RWPE2 (cell line): ENCODE measurements around the gene SPOUT1.

Experiments used
- ATAC-seq: fragments of 200-7000 bp; cut with Tn5 transposase; 3 replicates; pipeline ENCODE4 v1.9.1; 2021; ENCODE audit warnings: low read depth
- DNase-seq: peaks from one replicate; pipeline ENCODE4 v3.0.0-alpha.2; 2020; ENCODE audit warnings: low spot score
- H3K27ac ChIP-seq: fragments of 450-650 bp; 2 replicates; pipeline ENCODE4 v1.5.1; 2017; ENCODE audit warnings: mild to moderate bottlenecking; ENCODE audit not compliant: poor library complexity, severe bottlenecking
- H3K27me3 ChIP-seq: fragments of 250-450 bp; sonication (Bioruptor Pico); 2 replicates; pipeline ENCODE4 v1.5.1; 2021; ENCODE audit warnings: mild to moderate bottlenecking, moderate library complexity; ENCODE audit not compliant: insufficient read depth, poor library complexity, severe bottlenecking
- H3K36me3 ChIP-seq: fragments of 250-450 bp; sonication (Bioruptor Pico); 2 replicates; pipeline ENCODE4 v1.5.1; 2020; ENCODE audit warnings: low read depth, mild to moderate bottlenecking, moderate library complexity
- H3K4me1 ChIP-seq: fragments of 250-450 bp; sonication (Bioruptor Pico); 2 replicates; pipeline ENCODE4 v1.5.1; 2021; ENCODE audit warnings: mild to moderate bottlenecking, moderate library complexity; ENCODE audit not compliant: insufficient read depth, poor library complexity, severe bottlenecking
- H3K4me3 ChIP-seq: fragments of 250-450 bp; sonication (Bioruptor Pico); 2 replicates; pipeline ENCODE4 v1.5.1; 2021; ENCODE audit warnings: mild to moderate bottlenecking, moderate library complexity; ENCODE audit not compliant: severe bottlenecking
- H3K9me3 ChIP-seq: fragments of 250-450 bp; sonication (Bioruptor Pico); 2 replicates; pipeline ENCODE4 v1.5.1; 2021; ENCODE audit warnings: mild to moderate bottlenecking, moderate library complexity; ENCODE audit not compliant: severe bottlenecking
- CTCF ChIP-seq: fragments of 450-650 bp; IDR thresholded peaks from one replicate; pipeline ENCODE4 v1.5.1; 2017; ENCODE audit warnings: mild to moderate bottlenecking, moderate library complexity; ENCODE audit not compliant: poor library complexity, severe bottlenecking

SPOUT1 gene

GRCh38 chr9:128809036-128809599, 20.5 kb downstream of the SPOUT1 start:
- Histone ChIP-seq H3K27ac (no peak overlapping the region), H3K4me1 (no peaks in the 10 kb centered on the region), H3K4me3 (no peak overlapping the region), H3K9me3 (no peaks in the 10 kb centered on the region), H3K27me3 (no peaks in the 10 kb centered on the region), H3K36me3 (peaks cover 20% of the 10 kb centered on the region)
- ATAC-seq (no peak), DNase-seq (no peak)
- no peak for TF ChIP-seq CTCF

- DNase-seq, result no peak
- H3K4me1 ChIP-seq, result no peaks in the 10 kb centered on the region
These were observed 21.1 kb downstream of the SPOUT1 start for GRCh38 chr9:128808543-128808942.

GRCh38 chr9:128807827-128808226, 21.8 kb downstream of the SPOUT1 start:
- ATAC-seq (no peak), DNase-seq (no peak)
- no peaks in the 10 kb centered on the region for H3K9me3 ChIP-seq
- H3K27ac ChIP-seq, result no peak overlapping the region
- no peaks in the 10 kb centered on the region for H3K27me3 ChIP-seq
- no peaks in the 10 kb centered on the region for H3K4me1 ChIP-seq
- peaks cover 27% of the 10 kb centered on the region for H3K36me3 ChIP-seq
- no peak overlapping the region for H3K4me3 ChIP-seq
- no peak for TF ChIP-seq CTCF

More at GRCh38 chr9:128808543-128808942, 21.1 kb downstream of the SPOUT1 start:
- no peaks in the 10 kb centered on the region for H3K27me3 ChIP-seq
- peak; percentile 11; the same call in 1 of the 3 replicates for ATAC-seq
- H3K36me3 ChIP-seq, result peaks cover 23% of the 10 kb centered on the region
- no peak for TF ChIP-seq CTCF
- H3K27ac ChIP-seq, result no peak overlapping the region
- H3K9me3 ChIP-seq, result no peaks in the 10 kb centered on the region
- H3K4me3 ChIP-seq, result no peak overlapping the region

GRCh38 chr9:128805661-128806060, 23.9 kb downstream of the SPOUT1 start:
- Histone ChIP-seq H3K27me3 (no peaks in the 10 kb centered on the region), H3K27ac (no peak overlapping the region), H3K9me3 (no peaks in the 10 kb centered on the region), H3K4me3 (no peak overlapping the region), H3K4me1 (no peaks in the 10 kb centered on the region), H3K36me3 (peaks cover 38% of the 10 kb centered on the region)
- ATAC-seq, result no peak
- DNase-seq, result no peak
- no peak for TF ChIP-seq CTCF

GRCh38 chr9:128802482-128802881, 27.1 kb downstream of the SPOUT1 start:
- no peak overlapping the region for H3K4me3 ChIP-seq
- H3K4me1 ChIP-seq, result no peaks in the 10 kb centered on the region
- TF ChIP-seq CTCF, result no peak
- ATAC-seq (no peak), DNase-seq (no peak)
- no peaks in the 10 kb centered on the region for H3K27me3 ChIP-seq
- H3K27ac ChIP-seq, result no peak overlapping the region
- no peaks in the 10 kb centered on the region for H3K9me3 ChIP-seq
- peaks cover 61% of the 10 kb centered on the region for H3K36me3 ChIP-seq
